Measurements from ENCODE around the gene BAZ1A.
"Not testable (repeated sequence)": the region's sequence is repeated elsewhere in the genome, so short reads cannot be mapped to it uniquely, and the experiment has no call there.

Gene BAZ1A

GRCh38 chr14:34782031-34782430, 93.1 kb downstream of the BAZ1A start:
- no peak for DNase-seq

- no peak for DNase-seq
These were observed 93.9 kb downstream of the BAZ1A start for GRCh38 chr14:34781242-34781641.

- DNase-seq = no peak
These were observed 94.5 kb downstream of the BAZ1A start for GRCh38 chr14:34780646-34781045.

DNA sequence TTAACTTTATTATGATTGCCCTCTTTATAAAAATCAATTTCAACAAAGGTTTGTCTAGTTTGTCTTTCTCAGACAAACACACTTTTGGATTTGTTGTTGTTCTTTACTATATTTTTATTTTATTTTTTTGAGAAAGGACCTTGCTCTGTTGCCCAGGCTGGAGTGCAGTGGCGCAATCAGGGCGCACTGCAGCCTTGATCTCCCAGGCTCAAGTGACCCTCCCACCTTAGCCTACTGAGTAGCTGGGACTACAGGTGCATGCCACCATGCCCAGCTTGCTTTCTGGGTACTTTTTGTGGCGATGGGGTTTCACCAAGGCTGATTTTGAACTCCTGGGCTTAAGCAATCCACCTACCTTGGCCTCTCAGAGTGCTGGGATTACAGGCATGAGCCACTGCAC, 96.4 kb downstream of the BAZ1A start:
- no peak for DNase-seq

DNA sequence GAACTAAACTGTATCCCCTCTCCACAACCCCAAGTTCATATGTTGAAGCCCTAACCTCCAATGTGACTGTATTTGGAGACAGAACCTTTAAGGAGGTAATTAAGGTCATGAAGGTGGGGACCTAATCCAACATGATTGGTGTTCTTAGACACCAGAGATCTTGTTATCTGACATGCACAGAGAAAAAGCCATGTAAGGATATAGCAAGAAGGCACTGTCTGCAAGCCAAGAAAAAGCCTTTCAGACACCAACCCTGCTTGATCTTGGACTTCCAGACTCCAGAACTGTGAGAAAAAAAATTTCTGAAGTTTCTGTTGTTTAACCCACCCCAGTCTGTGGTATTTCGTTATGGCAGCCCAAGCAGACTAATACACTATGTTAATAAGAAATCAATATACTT, 98.5 kb downstream of the BAZ1A start:
- DNase-seq = no peak

DNA sequence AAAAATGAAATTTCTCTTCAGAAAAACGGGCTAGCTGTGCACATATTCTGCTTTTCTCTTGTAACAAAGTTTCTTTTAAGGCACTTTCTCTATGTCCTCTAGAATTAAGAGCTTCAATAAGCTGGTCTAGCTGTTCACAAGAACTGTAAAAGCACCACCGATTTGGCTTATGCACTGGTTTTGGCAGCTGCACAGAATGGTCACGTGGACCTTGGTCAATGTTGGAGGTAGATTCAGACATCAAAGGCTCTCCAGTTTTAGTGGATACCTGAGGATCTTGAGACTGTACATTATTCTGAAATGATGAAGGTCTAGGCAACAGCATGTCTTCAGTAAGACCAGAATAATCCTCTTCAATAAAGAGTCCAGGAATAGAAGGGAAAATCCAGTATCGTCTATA, 99.2 kb downstream of the BAZ1A start:
- no peak for DNase-seq

- DNase-seq = no peak
These were observed 99.8 kb downstream of the BAZ1A start for GRCh38 chr14:34775342-34775741.

- DNase-seq = no peak
These were observed 104.3 kb downstream of the BAZ1A start for GRCh38 chr14:34770901-34771300.

GRCh38 chr14:34766606-34767005, 108.6 kb downstream of the BAZ1A start:
- no peak for DNase-seq

DNA sequence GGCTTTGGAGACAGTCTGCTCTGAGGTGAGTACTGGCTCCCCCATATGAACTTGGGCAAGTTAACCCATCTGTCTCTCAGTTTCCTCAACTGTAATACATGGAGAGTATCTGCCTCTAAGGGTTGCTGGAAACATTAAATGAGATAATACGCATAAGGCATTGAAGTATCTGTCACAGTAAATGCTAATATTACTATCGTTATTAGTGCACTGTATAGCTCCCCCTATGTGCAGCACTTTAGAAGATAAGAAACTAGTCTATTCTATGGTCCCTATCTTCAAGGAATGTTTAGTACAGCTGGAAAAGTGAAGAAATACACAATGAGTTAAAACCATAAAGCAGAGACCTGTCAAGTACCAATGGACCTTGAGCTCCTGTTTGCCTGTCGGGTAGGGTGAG, 109.1 kb downstream of the BAZ1A start:
- no peak for DNase-seq

DNA sequence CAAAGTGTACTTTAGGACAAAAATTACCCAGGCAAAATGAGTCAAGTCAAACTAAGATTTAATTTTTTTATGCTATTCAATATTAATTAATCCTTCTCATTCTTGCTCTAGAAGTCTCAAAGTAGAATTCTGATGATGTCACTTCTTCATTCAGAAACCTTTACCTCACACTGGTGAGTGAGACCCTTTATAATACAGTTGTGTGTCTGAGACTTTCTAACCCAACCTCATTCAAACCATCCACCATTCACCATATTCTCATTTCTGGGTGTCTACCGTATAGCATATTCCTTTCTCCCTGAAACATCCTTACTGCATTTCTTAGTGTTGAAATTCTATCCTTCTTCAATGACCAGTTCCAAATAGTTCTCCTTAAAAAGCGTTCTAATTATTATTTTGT, 119.9 kb downstream of the BAZ1A start:
- DNase-seq = no peak

DNA sequence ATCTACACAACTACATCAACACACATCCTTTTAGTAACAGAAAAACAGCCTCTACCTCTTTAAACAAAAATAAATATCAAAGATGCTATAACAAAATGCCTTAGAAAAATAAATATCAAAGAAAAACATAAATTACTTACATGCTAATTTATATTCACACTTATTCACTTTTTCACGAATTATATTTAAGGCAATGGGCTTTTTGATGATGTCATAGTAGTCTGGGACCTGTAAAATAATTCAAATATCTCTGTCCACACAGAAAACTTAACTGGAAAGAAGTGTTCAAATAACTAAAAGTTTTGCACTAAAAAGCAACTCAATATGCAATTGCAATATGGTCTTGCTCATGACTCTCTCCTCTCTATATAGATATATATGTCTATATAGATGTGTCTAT, 120.5 kb downstream of the BAZ1A start:
- no peak for DNase-seq

GRCh38 chr14:34750670-34751069, 124.5 kb downstream of the BAZ1A start:
- DNase-seq = no peak

DNA sequence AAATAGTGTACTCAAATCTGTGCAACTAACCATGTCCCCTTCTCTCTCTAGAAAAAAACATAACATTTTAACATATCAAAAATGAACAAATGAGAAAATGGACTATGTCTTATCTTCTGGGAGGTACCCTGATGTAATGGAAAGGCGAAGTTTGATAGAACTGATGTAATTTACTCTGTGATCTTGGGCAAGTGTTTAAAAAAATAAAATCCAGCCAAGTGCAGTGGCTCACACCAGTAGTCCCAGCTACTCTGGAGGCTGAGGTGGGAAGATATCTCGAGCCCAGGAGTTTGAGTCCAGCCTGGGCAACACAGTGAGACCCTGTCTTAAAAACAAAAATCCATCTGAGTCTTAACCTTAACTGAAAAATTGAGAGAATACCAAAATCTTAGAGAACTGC, 124.9 kb downstream of the BAZ1A start:
- no peak for DNase-seq

- no peak for DNase-seq
These were observed 125.8 kb downstream of the BAZ1A start for GRCh38 chr14:34749408-34749807.

DNA sequence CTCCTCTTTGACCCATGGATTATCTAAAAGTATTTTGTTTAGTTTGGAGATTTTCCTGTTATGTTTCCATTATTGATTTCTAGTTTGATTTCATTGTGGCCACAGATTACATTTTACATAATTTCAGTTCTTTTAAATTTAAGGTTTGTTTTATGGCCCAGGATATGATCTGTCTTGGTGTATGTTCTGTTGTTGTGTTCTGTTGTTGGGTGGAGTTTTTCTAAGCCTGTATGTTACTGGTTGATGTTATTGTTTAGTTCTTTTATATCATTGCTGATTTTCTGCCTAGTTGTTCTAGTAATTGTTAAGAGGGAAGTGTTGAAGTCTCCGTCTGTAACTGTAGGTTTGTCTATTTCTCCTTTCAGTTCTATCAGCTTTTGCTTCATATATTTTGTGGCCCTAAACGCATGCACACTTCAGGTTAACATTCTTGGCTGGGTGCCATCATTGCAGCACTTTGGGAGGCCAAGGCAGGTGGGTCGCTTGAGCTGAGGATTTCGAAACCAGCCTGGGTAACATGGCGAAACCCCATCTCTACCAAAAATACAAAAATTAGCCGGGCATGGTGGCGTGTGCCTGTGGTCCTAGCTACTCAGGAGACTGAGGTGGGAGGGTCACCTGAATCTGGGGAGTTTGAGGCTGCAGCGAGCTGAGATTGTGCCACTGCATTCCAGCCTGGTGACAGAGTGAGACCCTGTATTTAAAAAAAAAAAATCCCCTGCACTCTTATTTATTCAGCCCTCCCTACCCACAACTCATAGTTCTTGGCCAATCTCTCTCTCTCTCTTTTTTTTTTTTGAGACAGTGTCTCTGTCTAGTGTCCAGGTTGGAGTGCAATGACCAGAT, 132.7 kb downstream of the BAZ1A start:
- DNase-seq = no peak

DNA sequence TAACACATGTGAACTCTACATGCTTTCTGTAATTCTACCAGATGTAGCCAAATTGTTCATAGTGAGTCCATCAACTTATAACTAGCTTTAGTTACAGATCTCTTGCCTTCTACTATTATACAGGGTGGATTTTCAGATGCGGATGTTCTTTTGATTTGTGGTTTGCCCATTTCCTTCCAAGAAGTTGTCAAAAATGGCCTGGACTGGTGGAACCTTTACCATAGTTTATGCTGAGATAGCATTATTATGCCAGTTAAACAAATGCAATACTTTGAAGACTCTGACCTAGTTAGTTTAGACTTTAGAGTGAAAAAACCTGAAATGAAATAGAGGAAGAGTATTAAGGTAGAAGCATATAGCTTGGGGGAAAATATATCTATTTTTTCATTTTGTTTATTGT, 133.3 kb downstream of the BAZ1A start:
- no peak for DNase-seq

GRCh38 chr14:34740139-34740538, 135.0 kb downstream of the BAZ1A start:
- DNase-seq = not testable (repeated sequence)

DNA sequence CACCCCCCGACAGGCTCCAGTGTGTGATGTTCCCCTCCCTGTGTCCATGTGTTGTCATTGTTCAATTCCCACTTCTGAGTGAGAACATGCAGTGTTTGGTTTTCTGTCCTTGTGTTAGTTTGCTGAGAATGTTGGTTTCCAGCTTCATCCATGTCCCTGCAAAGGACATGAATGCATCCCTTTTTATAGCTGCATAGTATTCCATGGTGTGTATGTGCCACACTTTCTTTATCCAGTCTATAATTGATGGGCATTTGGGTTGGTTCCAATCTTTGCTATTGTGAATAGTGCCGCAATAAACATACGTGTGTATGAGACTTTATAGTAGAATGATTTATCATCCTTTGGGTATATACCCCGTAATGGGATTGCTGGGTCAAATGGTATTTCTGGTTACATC, 138.1 kb downstream of the BAZ1A start:
- DNase-seq = not testable (repeated sequence)

DNA sequence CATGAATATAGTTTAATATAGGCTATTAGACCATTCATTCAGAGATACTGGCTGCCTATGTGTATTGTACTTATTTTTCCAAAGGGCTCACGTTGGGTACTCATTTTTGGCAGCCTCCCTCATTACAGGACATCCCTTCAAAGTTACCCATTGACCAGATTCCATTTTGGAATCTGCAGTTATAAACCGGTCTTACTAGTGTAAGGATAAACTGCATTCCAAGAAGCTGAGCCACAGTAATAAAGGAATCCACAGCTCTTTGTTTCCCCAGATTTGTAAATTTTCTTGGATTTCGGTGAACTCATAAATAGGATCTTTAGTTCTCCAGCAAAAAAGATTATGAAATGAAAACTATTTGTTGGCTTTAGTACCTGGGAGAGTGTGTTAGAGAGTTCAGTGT, 141.9 kb downstream of the BAZ1A start:
- no peak for DNase-seq

DNA sequence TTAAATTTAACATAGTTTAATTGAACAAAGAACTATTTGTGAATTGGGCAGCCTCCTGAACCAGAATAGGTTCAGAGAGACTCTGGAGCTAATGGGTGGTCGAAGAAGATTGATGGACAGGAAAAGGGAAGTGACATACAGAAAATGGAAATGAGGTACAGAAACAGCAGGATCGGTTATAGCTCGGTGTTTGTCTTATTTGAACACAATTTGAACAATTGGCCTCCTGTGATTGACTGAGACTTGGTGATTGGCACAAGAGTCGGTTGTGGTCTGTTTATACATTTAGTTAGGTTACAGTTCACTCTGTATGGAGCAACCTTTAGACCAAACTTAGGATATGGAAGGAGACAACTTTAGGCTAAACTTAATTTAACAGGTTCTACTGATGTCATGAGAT, 142.4 kb downstream of the BAZ1A start:
- DNase-seq = no peak

DNA sequence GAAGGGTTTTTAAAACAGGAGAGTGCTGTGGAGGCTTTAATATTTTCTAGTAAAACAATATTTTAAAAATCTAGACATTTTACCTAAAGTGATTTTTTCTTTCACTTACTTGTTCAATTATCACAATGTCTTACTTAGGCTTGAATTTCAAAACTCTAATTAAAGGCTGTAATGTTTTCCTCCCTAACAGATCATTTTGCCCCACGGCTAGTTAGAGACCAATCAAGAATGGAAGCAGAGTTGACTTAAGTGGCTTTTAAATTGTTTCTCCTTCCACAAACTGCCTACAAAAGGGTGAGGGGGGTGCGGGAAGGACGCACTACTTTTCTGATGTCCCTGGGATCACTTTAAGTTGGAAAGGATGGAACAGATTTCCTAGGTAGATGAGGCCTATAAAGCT, 151.3 kb downstream of the BAZ1A start:
- no peak for DNase-seq

DNA sequence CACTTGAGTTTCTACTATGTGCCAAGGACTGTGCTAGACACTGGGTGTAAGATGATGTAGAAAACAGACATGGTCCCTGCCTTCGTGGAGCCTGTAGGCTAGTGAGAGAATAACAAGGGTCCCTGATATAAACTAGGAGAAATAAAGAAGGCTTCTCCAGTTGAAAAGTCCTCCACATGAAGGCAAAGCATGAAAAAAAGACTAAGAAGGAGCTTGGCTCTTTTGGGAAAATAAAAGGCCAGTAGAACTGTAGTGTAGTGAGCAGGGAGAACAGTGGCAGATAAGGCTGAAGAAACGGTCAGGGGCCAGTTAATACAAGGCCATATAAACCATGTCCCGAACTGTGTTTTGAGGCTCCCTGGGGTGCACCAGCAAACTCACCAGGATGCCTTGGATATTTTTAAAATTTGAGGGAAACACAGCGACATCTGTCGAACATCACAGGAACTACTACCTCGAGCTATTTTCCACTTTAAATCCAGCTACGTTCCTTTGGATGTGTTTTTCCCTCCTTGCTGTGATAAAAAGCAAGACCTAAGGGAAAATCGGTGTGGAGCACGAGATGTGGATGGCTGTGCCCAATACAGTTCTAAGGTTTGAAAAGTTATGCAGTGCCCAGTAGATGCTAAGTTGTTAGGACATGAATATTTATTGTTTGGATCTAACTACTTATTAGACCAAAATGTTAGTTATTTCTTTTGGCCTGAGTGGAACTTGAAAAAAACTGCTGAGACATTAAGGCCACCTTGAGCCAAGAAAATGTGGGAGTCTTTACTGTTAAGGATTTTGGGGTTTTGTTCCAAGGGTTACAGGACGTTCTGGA, 152.2 kb downstream of the BAZ1A start:
- peak; percentile 20 for DNase-seq

DNA sequence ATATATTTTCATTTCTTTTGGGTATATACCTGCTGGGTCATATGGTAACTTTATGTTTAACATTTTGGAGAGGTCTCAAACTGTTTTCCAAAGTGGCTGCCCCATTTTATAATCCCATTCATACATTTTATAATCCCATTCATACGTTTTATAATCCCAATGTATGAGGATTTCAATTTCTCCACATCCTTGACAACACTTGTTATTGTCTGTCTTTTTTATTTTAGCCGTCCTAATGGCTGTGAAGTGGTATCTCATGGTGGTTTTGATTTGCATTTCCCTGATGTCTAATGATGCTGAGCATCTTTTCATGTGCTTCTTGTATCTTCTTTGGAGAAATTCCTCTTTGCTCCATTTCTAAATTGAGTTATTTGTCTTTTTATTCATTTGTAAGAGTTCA, 154.0 kb downstream of the BAZ1A start:
- no peak for DNase-seq

Data from NCI-H748 treated with DMSO at 0.1 percent for 48 hours (cell line).